ENCODE data around the gene TNFAIP2.

The TNFAIP2 gene

GRCh38 chr14:103130965-103131364 is 7.7 kb downstream of the TNFAIP2 start:
- no peak for TF ChIP-seq JUND (IDR thresholded peaks at IDR 0.05; ENCODE audit: low read depth)
- DNase-seq (ENCODE audit: low read depth in 1 of 2, low spot score in 1 of 2): no peak
- in situ Hi-C loops (cut with HindIII; ENCODE audit: low pct_unique_long_range_greater_than_20kb, low sequenced_read_pairs): no loop called here

- TF ChIP-seq JUND (IDR thresholded peaks at IDR 0.05; ENCODE audit: low read depth): no peak
- in situ Hi-C loops (cut with HindIII; ENCODE audit: low pct_unique_long_range_greater_than_20kb, low sequenced_read_pairs): no loop called here
- no peak for DNase-seq (ENCODE audit: low read depth in 1 of 2, low spot score in 1 of 2)
These were observed 8.3 kb downstream of the TNFAIP2 start for GRCh38 chr14:103131580-103131979.

DNA sequence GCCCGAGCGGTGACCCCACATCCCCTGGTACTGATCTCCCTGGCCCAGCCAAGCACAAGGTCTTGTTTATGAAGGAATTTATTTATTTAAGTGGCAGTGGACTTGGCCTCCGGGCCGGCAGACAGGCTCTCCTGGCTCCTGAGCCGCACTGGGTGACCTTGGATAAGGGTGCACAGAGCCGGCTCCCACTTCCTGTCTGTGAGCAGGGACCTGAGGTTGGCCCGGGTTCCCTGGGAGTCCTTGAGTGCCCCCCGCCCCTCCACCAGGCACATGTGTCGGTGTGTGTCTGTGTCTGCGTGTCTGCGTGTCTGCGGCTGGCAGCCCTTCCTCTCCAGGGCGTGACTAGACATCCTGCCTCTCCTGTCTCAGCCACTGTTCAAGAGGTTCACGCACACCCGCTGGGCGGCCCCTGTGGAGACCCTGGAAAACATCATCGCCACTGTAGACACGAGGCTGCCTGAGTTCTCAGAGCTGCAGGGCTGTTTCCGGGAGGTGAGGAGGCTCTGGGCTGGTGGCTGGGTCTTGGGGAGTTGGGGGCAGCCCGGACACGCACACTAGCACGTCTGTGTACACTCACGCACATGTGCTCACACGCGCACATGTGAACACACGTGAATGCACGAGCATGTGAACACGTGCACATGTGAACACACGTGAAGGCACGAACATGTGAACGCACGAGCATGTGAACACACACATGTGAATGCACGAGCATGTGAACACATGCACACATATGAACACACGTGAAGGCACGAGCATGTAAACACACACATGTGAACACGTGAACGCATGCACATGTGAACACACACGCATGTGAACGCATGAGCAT is 9.3 kb downstream of the TNFAIP2 start:
- in situ Hi-C loops (cut with HindIII; ENCODE audit: low pct_unique_long_range_greater_than_20kb, low sequenced_read_pairs): no loop called here
- TF ChIP-seq JUND (IDR thresholded peaks at IDR 0.05; ENCODE audit: low read depth): no peak
- DNase-seq (ENCODE audit: low read depth in 1 of 2, low spot score in 1 of 2): no peak

DNA sequence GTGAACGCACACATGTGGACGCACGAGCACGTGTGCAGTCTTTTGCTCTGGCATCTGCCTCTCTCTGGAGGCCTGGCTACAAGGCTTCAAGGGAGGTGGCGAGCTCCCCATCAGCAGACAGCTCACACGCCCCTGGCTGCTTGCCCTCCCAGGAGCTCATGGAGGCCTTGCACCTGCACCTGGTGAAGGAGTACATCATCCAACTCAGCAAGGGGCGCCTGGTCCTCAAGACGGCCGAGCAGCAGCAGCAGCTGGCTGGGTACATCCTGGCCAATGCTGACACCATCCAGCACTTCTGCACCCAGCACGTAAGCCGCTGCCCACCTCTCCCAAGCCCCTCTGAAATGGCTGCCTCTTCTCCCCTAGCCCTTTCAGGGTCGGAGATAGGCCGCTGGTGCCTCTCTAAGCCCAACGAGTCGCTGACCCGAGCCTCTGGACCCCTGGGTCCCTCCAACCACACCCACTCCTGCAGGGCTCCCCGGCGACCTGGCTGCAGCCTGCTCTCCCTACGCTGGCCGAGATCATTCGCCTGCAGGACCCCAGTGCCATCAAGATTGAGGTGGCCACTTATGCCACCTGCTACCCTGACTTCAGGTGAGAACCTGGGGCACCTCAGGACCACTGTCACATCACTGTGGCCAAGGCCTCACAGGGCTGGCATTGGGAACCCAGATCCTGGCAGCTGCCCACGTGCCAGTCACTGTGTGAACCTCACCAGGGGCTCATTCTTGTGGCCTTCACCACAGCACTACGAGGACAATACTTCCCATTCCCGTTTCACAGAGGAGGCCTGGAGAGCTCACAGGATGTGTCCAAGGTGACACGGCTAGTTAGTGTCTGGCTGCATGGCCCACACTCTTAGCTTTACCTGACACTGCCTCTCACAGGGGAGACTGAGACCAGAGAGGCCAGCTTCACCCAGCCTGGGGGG is 10.2 kb downstream of the TNFAIP2 start:
- in situ Hi-C loops (cut with HindIII; ENCODE audit: low pct_unique_long_range_greater_than_20kb, low sequenced_read_pairs): no loop called here
- no peak for DNase-seq (ENCODE audit: low read depth in 1 of 2, low spot score in 1 of 2)
- TF ChIP-seq JUND (IDR thresholded peaks at IDR 0.05; ENCODE audit: low read depth): no peak

DNA sequence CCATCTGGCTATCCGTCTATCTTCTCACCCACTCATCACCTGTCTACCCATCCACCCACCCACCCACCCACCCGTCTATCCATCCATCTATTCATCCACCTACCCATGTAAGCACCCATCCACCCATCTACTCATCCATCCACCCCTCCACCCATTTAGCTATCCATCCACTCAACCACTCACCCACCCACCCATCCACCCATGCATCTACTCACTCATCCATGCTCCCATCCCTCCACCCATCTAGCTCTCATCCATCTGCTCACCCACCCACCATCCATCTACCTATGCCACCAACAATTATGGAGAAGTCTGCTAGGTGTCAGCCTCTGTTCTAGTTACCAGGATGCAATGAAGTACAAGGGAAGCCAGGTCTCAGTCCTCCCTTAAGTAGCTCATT is 11.1 kb downstream of the TNFAIP2 start:
- no peak for TF ChIP-seq JUND (IDR thresholded peaks at IDR 0.05; ENCODE audit: low read depth)
- no peak for DNase-seq (ENCODE audit: low read depth in 1 of 2, low spot score in 1 of 2)
- in situ Hi-C loops (cut with HindIII; ENCODE audit: low pct_unique_long_range_greater_than_20kb, low sequenced_read_pairs): no loop called here

DNA sequence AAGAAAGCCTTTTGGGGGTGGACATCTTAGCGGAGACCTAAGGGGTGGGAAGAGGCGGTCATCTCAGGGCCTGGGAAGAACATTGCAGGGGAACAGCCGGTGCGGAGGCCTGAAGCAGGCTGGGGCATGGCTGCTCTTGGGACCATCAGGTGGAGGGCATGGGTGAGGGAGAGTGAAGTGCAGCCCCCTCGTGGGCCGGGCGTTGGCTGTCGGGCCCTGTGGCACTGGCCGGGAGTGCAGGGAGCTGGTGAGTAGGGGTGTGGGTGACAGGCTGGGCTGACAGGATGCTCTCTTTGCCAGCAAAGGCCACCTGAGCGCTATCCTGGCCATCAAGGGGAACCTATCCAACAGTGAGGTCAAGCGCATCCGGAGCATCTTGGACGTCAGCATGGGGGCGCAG is 11.7 kb downstream of the TNFAIP2 start:
- in situ Hi-C loops (cut with HindIII; ENCODE audit: low pct_unique_long_range_greater_than_20kb, low sequenced_read_pairs): no loop called here
- no peak for DNase-seq (ENCODE audit: low read depth in 1 of 2, low spot score in 1 of 2)
- TF ChIP-seq JUND (IDR thresholded peaks at IDR 0.05; ENCODE audit: low read depth): no peak

DNA sequence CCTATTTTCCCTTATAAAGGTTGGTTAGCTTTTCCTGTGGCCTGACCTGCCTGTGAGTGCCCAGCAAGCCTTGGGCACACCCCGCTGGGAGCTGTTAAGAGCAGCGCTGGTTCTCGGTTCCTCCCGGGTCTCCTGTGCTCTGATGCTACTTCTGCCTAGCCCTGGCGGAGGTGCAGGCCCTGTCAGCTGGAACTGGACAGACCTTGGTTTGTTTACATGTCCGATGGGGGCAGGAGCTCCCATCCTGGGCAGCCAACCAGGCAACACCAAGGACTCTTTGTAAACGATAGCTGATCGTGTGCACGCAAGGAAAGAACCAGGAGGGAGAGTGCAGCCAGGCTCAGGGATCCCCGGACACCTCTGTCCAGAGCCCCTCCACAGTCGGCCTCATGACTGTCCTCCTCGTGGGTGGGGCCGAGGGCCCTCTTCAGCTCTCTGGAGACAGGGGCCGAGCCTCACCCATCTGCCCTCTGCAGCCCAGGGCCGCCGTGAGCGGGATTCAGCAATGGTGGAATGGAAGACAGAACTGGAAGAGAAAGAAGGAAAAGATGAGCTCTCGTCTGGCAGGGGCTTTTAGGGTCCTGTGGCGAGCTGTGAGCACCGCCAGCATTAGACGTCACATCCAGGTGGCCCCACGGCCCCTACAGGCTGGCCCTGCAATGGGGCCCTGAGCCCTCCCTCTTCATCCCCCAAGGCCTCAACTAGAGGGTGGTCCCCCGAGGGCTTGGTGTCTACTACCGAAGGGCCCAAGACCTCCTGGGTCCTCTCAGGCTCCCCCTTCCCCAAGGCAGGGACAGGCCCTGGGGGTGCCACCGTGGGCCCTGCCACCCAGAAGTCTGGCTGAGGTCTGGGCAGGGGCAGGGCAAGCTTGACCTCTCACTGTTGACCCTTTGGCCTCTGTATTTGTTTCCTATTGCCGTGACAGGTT is 12.3 kb downstream of the TNFAIP2 start:
- TF ChIP-seq JUND (IDR thresholded peaks at IDR 0.05; ENCODE audit: low read depth): no peak
- no peak for DNase-seq (ENCODE audit: low read depth in 1 of 2, low spot score in 1 of 2)
- in situ Hi-C loops (cut with HindIII; ENCODE audit: low pct_unique_long_range_greater_than_20kb, low sequenced_read_pairs): no loop called here

GRCh38 chr14:103136388-103137271 is 13.4 kb downstream of the TNFAIP2 start:
- in situ Hi-C loops (cut with HindIII; ENCODE audit: low pct_unique_long_range_greater_than_20kb, low sequenced_read_pairs): no loop called here
- DNase-seq (ENCODE audit: low read depth in 1 of 2, low spot score in 1 of 2): no peak
- no peak for TF ChIP-seq JUND (IDR thresholded peaks at IDR 0.05; ENCODE audit: low read depth)

DNA sequence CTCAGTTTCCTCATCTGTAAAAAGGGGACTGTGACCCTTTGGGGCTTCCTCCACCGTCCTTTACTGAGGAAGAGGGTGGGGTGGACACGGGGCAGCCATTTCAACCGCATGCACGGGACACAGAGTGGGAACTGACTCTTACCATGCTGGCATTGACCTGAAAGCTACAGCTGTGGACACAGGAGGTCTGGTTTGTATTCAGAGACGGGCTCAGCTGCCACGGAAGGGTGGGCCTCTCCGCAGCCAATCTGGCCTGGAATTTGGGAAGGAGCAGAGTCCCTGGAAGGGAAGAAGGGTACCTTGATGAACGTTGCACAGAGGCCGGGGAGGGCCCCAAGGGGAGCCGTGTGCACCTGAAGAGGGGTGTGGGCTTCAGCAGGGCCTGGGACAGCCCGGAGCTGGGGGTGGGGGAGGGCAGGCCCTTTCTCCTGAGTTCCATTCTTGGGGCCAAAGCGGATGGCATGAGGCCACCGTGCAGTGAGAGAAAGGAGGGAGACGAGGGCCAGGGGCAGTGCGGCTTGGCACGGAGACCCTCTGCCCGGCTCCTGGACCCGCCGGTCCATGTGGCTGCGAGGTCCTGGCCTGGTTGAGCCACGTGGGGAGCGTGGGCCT is 14.5 kb downstream of the TNFAIP2 start:
- no peak for DNase-seq (ENCODE audit: low read depth in 1 of 2, low spot score in 1 of 2)
- no peak for TF ChIP-seq JUND (IDR thresholded peaks at IDR 0.05; ENCODE audit: low read depth)
- in situ Hi-C loops (cut with HindIII; ENCODE audit: low pct_unique_long_range_greater_than_20kb, low sequenced_read_pairs): no loop called here

DNA sequence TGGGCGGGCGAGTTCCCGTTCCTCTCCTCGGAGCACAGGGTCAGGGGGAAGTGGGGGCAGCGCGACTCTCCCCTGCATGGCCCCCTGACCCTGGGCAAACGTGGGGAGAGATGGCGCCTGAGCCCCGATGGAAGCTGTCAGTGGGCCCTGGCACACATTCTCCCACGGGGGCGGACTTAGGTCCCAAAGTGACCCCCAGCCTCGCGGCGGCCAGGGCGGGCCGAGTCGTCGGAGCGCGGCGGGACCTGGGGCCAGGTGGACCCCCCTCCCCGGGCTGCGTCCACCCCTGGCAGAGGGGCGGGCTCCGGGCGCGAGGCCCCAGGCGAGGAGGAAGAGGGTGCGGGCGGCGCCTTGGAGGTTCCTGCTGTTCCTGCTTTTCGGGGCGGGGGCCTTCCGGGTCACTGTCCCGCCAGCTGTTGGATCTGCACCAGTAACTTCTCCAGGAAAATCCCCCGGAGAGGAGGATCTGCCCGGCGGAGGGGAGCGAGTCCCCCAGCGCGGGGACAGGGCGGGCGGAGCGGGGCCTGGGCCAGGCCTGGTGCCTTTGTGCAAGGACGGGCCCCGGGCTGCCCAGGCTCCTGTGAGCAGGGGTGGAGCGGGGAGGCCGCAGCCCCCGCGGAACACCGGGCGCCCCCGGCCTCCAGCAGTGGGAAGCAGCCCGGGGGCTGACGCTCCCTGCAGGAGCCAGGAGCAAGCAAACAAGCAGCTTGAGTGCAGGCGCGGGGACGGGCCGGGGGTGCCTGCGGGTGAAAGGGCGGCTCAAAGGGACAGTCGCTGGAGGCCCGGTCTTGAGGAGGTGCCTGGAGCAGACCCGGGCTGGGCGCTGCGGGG is 15.3 kb downstream of the TNFAIP2 start:
- in situ Hi-C loops (cut with HindIII; ENCODE audit: low pct_unique_long_range_greater_than_20kb, low sequenced_read_pairs): no loop called here
- no peak for TF ChIP-seq JUND (IDR thresholded peaks at IDR 0.05; ENCODE audit: low read depth)
- no peak for DNase-seq (ENCODE audit: low read depth in 1 of 2, low spot score in 1 of 2)

Measured in T47D (cell line).